HG03097 (cell line): ENCODE data around the gene WFDC1.

Experiments
- ATAC-seq: cut with Tn5 transposase; IDR thresholded peaks from one replicate; pipeline ENCODE4 v1.9.1; 2021; ENCODE audit not compliant: unreplicated experiment, low FRiP score

The WFDC1 gene

DNA sequence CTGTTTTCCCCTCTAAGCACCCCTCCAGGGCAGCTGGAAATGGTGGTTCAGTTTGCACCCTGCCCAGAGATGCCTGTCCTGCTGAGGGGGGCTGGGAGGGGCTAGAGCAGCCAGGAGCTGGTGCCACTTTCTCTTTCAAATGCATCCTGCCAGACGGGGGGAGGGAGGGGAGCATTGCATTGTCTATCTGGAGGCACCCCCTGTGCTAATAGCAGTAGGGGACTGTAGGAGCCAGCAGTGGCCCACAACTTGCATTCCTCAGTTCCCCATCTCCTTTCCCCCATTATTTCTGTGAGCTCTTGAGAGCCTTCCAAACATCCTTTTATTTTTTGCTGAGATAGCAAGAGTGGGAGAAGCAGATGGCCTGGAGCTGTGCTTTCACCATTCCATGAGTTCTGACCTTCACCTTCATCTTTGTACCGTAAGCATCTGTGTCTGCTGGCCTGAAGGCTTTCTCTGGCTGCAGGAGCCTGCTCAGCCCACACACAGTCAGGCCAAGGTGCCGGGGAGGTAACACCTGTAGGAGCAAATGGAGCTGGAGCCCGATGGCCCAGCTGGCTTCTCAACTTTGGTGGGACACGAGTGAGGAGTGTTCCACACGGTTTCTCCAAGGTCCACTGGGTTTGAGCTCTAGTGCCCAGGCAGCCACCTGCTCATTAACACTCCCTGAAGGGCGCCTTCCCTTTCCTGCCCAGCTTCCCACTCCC lies 5.2 kb downstream of the WFDC1 start:
- no peak for ATAC-seq

DNA sequence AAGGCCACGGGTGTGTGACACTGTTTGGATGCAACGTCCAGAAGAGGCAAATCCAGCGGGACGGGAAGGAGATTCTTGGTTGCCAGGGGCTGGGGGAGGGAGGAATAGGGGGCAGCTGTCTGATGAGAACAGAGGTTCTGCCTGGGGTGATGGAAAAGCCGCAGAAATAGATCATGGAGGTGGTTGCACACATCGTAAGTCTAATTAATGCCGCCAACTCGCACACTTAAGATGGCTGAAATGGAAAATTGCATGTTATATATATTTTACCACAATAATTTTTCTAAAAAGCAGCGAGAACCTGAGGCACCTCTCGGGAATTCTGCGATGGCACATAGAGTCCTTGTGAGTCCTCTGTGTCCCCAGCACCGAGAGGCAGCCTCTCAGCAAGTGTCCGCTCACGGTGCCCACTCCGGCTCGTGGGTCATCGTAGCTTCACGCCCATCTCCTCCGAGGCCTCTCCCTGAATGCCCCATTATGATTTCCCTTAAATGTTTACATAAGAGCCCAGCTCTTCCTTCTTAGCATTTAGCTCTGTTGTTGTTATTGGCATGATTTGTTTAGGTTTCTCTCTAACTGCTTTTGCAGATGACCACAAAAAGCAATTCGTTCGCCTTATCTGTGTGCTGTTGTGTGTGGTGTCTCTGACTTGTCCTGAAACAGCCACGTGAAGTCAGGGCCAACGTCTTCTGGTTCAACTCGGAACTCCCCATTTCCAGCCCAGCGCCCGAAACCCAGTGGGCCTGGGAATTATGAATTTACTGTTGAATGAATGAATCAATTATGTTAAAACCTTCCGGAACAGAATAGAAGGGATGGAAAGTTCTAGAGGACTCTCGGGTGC lies 7.7 kb downstream of the WFDC1 start:
- ATAC-seq, result no peak

DNA sequence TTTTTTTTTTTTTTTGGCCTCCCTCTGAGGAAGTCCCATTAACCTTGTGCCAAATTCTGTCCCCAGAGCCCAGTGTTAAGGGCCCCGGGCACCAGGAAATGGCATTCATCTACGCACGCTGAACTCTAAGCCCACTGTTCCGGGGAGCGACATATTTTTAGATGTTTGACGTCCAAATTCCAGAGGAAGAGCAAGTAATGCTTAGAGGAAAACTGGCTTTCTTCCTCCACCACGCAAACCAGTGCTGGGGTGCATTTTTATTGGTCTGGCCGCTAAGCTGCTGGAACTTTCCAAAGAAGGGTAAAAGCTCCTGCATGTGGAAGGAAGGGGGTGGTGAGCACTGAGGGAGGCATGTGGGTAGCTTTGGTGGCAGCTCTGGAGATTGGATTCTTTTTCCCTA lies 8.3 kb downstream of the WFDC1 start:
- ATAC-seq, result no peak

DNA sequence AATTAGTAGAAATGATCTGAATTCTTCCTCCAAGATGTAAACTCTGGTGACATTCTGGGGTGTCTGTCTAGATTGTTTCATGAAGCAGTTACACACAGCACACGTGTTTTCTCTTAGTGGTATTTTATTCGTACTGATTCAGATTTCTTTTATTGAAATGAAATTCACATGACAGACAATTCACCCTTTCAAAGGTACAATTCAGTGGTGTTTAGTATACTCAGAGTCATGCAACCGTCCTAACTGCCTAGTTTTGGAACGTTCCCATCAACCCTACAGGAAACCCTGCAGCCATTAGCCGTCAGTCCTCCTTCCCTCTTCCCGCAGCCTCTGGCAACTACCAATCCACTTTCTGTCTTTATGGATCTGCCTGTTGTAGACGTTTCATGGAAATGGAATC lies 8.8 kb downstream of the WFDC1 start:
- ATAC-seq, result no peak

DNA sequence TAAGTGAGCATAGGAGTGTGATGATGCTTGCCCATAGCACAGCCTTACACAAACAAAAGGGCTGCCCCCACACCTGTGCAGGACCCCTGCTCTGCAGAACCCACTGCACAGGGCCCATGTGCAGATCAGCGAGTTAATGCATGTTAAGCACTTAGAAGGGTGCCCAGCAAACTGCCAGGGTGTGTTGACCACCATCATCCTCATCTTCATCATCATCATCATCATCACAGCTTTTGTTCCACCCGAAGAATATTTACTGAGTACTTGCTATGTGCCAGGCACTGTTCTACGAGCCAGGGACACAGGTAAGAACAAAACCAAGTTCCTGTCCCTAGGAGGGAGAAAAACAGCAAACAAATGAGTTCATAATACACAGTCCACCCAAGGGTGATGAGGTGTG lies 11.9 kb downstream of the WFDC1 start:
- ATAC-seq, result no peak

DNA sequence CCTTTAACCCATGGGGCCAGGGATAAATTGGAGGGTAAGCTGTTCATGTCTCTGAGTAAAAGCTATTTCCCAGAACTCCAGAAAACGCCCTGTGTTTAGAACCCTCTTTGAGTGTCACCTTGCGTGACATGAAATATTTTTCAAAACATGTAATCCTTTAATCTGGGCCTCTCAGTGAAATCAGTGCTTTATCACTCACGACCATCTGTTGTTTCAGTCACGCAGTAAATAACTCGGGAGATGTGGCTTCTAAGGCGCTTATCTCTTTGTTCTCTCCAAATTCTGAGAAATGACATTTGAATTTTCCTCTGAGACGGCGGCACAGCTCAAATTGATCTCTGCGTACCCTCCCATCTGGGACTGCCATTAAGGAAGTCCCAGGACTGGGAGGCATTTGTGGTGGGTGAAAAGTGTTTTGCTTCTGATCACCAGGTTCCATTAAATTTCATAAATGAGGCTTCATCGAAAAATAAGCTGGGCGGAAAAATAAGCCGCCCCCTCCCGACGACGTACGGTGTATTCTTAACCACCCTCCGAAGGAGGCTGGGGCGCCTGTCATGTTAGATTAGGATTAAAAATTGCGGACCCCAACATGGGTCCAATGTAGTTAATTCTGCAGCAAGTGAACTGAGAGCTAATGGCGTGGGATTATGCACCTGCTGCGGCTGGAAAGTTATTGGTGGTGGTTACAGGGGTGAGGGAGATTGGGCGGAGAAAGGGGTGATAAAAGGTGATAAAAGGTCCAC lies 12.7 kb downstream of the WFDC1 start:
- ATAC-seq, result no peak

DNA sequence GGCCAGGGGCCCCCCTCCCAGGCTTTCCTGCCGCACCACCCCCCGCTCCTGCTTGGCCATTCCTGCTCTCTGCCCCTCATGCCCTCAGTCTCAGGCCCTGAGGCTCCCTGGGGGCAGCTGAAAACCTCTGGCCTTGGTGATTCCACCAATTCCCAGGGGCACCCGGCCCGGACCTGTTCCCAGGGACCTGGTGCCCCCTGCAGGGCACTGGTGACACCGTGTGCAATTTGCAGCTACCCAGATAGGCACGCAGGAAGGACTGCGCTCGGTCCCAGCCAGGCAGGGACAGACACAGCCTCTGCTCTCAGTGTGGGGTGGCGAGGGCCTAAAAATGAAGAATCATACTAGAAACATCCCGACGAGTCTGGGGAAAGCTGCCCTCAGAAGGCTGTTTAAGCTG lies 13.4 kb downstream of the WFDC1 start:
- no peak for ATAC-seq

DNA sequence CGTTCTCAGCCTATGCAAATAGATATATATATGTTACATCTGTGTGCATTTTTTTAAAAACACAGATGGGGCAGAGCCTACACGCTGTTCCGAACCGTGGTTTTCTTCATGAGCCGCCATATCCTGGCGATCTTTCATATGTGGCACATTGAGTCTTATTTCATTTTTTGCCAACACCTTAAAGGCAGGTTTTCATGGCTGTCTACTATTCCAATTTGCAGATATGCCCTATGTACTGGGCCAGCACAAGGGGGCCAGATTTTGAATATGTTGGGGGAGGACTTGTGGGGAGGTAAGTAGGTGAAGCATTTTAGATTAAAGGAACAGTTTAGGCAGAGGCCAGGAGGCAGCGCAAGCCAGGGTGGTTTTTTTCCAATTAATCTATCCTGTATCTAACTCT lies 16.0 kb downstream of the WFDC1 start:
- no peak for ATAC-seq

DNA sequence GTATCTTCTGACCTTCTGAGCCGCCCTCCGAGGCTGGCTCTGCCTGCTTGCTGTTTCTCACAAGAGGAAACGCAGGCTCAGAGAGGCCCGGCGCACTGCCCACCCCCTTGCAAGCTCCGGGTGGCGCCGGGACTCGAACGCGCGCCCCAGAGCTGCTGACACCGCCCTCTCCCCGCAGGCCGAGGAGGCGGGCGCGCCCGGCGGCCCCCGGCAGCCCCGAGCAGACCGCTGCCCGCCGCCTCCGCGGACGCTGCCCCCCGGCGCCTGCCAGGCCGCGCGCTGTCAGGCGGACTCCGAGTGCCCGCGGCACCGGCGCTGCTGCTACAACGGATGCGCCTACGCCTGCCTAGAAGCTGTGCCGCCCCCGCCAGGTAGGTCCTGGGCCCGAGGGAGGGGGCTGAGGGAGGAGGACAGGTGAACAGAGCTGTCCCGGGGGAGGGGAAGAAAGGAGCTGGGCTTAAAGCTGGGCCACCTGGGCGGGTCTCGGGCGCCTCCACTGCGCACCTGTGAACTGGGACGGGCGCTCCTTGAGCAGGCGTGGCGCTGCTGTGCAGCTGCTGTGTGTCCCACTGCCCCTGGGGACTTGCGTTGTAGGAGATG lies 18.2 kb downstream of the WFDC1 start:
- no peak for ATAC-seq

DNA sequence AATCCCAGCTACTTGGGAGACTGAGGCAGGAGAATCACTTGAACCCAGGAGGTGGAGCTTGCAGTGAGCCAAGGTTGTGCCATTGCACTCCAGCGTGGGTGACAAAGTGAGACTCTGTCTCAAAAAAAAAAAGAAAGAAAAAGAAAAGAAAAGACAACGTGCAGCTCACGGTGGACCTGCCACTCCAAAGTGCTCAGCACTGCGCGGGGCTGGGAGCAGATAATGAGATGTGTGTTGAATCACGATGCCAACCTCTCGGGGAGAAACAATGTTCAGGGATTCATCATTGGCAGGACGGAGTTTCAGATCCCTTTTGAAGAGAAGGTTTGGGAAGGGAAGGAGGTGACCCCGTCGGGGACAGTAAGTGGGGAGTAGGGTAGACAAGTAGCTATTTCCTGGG lies 19.2 kb downstream of the WFDC1 start:
- no peak for ATAC-seq

DNA sequence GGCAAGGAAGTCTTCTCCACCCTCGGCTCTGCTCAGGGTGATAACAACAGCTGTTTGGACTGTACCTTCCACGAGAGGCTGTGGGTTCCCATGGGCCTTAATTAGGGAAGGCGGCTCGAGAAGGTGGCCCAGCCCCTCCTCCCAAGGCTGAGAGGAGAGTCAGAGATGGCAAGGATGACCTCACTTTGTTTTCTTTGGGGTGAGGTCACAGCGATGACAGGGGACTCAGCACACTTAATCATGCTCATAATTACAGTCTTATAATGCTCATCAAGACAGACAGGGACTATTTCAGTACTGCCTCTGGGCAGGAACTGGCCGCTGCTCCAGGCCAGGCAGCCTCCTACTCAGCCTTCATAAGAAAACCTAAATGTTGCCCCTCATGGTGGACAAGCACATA lies 19.7 kb downstream of the WFDC1 start:
- ATAC-seq, result no peak

DNA sequence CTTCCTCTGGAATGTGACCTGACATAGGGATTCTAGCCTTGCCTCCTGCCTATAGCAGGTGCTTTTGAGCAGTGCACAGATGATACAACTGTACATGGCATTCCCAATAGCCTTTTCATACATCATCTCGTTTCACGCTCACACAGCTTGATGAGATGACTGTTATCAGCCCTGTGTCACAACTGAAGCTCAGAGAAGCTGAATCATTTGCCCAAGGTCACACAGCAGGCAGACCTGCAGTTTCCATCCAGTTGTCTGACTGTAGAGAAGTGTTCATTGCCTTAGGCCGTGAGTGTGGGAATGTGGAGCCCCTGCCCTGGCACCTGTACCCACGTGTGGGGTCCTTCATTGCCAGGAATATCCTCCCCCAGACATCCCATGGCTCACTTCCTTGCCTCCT lies 20.1 kb downstream of the WFDC1 start:
- no peak for ATAC-seq

DNA sequence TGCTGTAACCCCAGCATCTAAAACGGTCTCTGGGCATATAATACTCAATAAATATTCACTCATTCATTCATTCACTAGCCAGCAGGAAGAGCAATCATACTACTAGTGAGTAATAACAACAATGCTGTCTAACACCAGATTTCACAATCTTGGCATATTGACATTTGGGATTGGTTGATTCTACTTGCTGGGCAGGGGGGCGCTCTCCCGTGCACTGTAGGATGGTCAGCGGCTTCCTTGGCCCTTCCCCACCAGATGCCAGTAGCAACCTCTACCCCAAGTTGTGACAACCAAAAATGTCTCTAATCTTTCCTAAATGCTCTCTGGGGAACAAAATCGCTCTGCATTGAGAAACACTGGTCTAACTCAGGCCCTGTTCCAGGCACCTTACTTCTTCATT lies 20.7 kb downstream of the WFDC1 start:
- no peak for ATAC-seq

DNA sequence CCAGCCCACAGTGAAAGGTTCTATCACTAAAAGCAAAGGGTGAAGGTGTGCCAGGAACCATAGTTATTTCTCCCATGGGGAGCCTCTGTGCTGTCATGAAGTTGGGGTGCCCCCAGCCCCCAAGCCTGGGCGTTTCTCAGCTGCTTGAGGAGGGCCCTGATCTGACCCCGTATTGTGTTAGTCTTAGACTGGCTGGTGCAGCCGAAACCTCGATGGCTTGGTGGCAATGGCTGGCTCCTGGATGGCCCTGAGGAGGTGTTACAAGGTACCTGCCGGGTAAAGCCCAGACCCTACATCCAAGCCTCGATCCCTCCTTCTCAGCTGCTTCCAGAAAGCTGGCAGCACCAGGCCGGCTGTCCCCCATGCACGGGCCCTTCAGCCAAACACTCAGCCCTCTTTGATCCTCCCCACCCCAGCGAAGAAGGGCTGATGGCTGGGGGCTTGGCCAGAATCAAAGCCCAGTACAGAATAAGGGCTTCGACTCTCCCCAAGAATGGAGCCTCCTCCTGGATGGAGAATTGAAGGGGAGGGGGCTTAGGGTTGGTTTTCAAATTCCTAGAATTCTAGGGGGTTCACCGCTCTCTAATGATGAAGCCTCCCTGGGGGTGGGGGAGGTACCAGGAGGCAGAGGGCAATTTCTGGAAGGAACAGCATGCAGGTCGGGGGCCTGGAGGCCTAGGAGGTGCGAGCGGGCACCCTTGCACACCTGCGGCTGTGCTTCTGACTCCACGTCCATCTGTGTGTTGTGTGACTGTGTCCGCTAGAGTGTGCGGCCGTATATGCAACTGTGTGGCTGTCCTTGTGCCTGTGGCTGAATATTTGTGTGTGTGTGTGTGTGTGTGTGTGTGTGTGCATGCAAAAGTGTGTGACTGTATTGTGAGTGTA lies 23.7 kb downstream of the WFDC1 start:
- no peak for ATAC-seq

DNA sequence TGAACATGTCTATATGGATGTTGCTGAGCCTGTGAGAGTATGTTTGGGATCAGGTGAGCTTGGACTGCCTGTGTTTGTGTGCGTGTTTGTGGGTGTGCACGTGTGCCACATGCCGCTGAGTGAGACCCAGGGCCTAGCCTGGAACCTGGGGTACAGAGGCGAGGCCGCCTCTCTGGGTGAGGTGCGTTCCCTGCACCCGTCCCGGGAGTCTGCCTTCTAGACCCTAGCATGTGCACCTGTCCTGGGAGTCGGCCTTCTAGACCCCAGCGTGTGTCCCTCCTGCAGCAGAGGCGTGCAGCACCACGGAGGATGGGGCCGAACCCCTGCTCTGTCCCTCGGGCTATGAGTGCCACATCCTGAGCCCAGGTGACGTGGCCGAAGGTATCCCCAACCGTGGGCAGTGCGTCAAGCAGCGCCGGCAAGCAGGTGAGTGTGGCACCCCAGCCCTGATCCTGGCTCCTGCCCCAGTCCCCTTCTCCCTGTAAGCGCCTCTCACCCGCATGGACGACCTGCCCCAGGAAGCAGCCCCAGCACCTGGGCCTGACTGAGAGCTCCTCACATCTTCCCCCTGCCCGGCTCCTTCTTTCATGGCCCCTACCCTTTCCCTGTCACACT lies 24.6 kb downstream of the WFDC1 start:
- no peak for ATAC-seq

DNA sequence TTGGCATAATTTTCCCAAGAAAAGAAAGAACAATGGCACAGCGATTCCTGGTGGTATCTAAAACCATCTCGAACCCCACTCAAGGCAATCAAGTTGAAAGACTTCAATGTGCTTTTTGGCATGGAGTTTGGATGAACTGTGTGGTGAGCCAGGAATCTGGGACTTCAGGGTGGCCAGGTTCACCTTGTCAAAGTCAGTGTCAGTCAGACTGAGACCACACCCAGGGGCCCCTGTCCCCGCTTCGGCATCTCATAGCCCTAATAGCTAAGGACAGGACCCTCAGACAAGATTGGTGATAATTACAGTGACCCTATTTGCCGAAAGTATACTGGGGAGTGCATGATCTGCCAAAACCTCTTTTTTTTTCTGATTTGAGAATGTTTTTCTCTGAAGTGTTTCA lies 25.8 kb downstream of the WFDC1 start:
- ATAC-seq, result no peak

DNA sequence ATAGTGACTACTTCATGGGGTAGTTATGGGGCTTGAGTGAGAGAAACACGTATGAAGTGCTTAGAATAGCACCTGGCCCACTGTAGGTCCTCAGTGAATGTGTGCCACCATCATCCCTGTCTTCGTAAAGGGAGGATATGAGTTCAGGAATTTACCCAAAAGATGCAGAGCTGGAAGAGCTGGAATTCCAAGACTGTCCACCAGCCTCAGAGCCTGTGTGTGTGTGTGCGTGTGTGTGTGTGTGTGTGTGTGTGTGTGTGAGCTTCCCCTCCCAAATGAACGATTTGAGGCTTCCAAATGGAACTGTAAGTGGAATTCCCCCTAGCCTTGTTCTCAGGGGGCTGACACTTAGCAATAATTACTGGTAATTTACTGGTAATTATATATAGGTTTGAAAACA lies 27.3 kb downstream of the WFDC1 start:
- no peak for ATAC-seq

DNA sequence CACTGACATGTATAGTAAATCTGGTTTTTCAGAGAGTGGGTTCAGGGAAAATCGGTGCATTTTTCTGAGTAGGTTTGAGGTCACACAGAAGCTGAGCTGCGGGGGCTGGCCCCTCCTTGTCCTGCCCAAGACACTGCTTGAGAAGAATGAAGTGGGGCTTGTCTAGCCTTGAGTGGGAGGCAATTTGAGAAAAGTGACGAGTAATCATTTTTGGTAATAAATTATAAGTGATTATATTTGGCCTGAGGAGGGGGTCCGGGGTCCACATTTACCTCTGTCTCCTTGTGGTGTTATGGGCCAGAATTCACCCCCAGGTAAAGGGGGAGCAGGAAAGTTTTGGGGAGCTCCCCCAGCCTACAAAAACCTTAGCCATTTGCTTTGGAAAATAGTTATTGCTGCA lies 28.1 kb downstream of the WFDC1 start:
- no peak for ATAC-seq

DNA sequence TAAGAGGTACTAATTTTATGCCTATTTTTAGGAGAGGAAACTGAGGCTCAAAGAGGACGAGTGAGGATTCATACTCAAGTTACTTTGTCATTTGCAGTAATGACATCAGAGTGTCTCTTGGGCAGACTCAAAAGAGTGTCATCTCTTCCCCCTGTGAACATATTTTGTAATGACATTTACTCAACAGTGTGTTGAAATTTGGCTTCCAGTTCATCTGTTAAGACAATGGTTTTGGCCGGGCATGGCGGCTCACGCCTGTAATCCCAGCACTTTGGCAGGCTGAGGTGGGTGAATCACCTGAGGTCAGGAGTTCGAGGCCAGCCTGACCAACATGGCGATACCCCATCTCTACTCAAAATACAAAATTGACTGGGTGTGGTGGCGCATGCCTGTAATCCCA lies 28.9 kb downstream of the WFDC1 start:
- no peak for ATAC-seq
